K562 (cell line): ENCODE results near the gene EDEM1. TPM values are rescaled to one million over a fixed set of nuclear protein-coding genes. Genes with fewer than 3 reads are reported as not detected.

Experiments
- CBFA2T3 ChIP-seq: fragments of 450-650 bp; IDR thresholded peaks from 2 replicates; pipeline ENCODE4 v1.6.1; 2017
- CREB5 ChIP-seq: fragments of 250-450 bp; sonication (Bioruptor Pico); IDR thresholded peaks from 2 replicates; pipeline ENCODE4 v1.5.0; 2020; ENCODE audit warnings: mild to moderate bottlenecking
- GTF2B ChIP-seq: IDR thresholded peaks from 2 replicates; pipeline ENCODE4 v1.6.1; 2011; ENCODE audit not compliant: insufficient read length; ENCODE audit errors: extremely low read depth
- HDGF ChIP-seq: fragments of 450-650 bp; IDR thresholded peaks from 2 replicates; pipeline ENCODE4 v1.6.1; 2016
- JUND ChIP-seq, 2 experiments: IDR thresholded peaks; 2 replicates in 1 of 2; 3 replicates in 1 of 2; pipeline ENCODE4 v1.6.1; 2011; ENCODE audit warnings: borderline replicate concordance in 2 of 2, low read depth in 2 of 2, low read length in 2 of 2, improper control_type of control experiment in 1 of 2, missing biosample characterization in 1 of 2, missing genetic modification characterization in 1 of 2, missing genetic modification reagents in 1 of 2
- LCOR ChIP-seq: sonication (generic); formaldehyde crosslinking; IDR thresholded peaks from 2 replicates; pipeline ENCODE4 v1.8.0; 2022; ENCODE audit warnings: mild to moderate bottlenecking, missing genetic modification reagents
- MYC ChIP-seq, 2 experiments: fragments of 250-450 bp in 1 of 2; sonication (Bioruptor Pico) in 1 of 2; IDR thresholded peaks; 2 replicates each; pipeline versions ENCODE4 v1.5.1 to v1.6.1; 2012 to 2021; ENCODE audit warnings: low read depth in 2 of 2, borderline replicate concordance in 1 of 2, improper control_type of control experiment in 1 of 2, low read length in 1 of 2, mild to moderate bottlenecking in 1 of 2, moderate library complexity in 1 of 2
- NBN ChIP-seq: fragments of 450-650 bp; IDR thresholded peaks from 2 replicates; pipeline ENCODE4 v1.6.1; 2016; ENCODE audit warnings: low read depth, mild to moderate bottlenecking
- POLR2A ChIP-seq: fragments of 450-650 bp; conservative IDR thresholded peaks from 2 replicates; pipeline ENCODE4 v1.6.1; 2016
- SMARCC2 ChIP-seq: fragments of 450-650 bp; IDR thresholded peaks from 2 replicates; pipeline ENCODE4 v1.6.1; 2017; ENCODE audit warnings: antibody characterized with exemption, moderate library complexity, mild to moderate bottlenecking, low read depth
- SUPT5H ChIP-seq: fragments of 450-650 bp; IDR thresholded peaks from 2 replicates; pipeline ENCODE4 v1.6.1; 2016
- TCF7 ChIP-seq: sonication (generic); IDR thresholded peaks from 2 replicates; pipeline ENCODE4 v1.6.1; 2016; ENCODE audit warnings: antibody characterized with exemption, borderline replicate concordance
- ZNF347 ChIP-seq: fragments of 450-650 bp; formaldehyde crosslinking; IDR thresholded peaks from 2 replicates; pipeline ENCODE4 v1.4.0; 2020; ENCODE audit warnings: low read depth, mild to moderate bottlenecking, moderate library complexity
- polyA plus RNA-seq, 8 experiments: library from polyadenylated mRNA; depleted of rRNA in 4 of 8; stranded (reverse) in 5 of 8; unstranded in 3 of 8; fragments of >200 nt; fragmentation: Nextera tagmentation in 2 of 8; fragmentation: Illumina TruSeq in 1 of 8; extraction: Ambion mirVana in 2 of 8; extraction: Trizol in 1 of 8; gene quantifications; 2 replicates each; pipeline versions ENCODE4 v1.2.1 to v1.2.3, GENCODE V29; 2011 to 2014; ENCODE audit warnings: inconsistent platforms in 1 of 8, missing spikeins in 1 of 8
- total RNA-seq, 7 experiments: library from RNA; depleted of rRNA in 6 of 7; stranded (reverse); fragments of >200 nt in 6 of 7; fragmentation: Illumina TruSeq in 2 of 7; extraction: Trizol in 2 of 7; gene quantifications; 2 replicates each; pipeline versions ENCODE4 v1.2.1 to v1.2.3, GENCODE V29; 2011 to 2021; ENCODE audit warnings: low replicate concordance in 1 of 7
- TF ChIP-seq, protein P1 (sequence below), 2 experiments: fragments of 450-650 bp; IDR thresholded peaks; 2 replicates each; pipeline ENCODE4 v1.6.1; 2016; ENCODE audit warnings: mild to moderate bottlenecking in 2 of 2, borderline replicate concordance in 1 of 2, low read depth in 1 of 2, moderate library complexity in 1 of 2

EDEM1 gene
- total and polyA plus RNA-seq, 9 of the 15 experiments (the other 6 are each of a cell fraction or from before 2014, with no cell fraction given) = 6.2 to 36.7 (median 14.3) TPM

DNA sequence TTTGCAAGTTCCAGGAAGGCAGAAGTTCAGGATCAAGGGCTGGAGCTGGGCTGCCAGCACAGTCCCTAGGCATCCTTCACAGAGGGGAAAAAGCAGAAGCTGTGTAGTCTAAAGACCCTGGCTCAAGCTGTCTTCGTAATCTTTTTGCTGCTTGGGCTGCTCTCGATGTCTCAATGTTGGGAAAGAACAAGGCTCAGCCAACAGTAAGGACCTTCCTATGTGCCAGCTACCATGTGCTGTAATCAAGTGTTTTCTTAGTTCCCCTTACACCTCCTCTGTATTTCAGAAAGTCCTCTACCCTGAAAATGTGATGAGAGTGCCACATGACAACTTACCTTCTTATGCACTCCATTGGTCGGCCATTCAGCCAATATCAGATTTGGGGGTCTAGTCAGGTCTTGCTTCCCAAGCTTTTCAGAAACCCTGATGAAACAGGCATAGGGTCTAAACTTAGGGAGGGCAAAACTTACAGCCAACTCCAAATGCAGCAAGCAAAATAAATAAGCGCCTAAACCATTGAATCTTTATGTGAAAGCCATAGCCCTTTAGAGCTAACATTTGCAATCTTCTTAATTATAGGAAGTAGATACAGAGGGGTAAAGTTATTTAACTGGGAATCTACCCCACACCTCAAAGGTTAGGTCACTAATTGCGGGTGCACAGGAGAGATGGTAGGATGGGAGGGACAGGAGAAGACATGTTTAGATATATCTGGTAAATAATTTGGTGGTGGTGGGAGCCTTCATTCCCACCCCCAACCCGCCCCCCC, 1.2 kb upstream of the EDEM1 start (continued):
- TF ChIP-seq, protein P1, sequence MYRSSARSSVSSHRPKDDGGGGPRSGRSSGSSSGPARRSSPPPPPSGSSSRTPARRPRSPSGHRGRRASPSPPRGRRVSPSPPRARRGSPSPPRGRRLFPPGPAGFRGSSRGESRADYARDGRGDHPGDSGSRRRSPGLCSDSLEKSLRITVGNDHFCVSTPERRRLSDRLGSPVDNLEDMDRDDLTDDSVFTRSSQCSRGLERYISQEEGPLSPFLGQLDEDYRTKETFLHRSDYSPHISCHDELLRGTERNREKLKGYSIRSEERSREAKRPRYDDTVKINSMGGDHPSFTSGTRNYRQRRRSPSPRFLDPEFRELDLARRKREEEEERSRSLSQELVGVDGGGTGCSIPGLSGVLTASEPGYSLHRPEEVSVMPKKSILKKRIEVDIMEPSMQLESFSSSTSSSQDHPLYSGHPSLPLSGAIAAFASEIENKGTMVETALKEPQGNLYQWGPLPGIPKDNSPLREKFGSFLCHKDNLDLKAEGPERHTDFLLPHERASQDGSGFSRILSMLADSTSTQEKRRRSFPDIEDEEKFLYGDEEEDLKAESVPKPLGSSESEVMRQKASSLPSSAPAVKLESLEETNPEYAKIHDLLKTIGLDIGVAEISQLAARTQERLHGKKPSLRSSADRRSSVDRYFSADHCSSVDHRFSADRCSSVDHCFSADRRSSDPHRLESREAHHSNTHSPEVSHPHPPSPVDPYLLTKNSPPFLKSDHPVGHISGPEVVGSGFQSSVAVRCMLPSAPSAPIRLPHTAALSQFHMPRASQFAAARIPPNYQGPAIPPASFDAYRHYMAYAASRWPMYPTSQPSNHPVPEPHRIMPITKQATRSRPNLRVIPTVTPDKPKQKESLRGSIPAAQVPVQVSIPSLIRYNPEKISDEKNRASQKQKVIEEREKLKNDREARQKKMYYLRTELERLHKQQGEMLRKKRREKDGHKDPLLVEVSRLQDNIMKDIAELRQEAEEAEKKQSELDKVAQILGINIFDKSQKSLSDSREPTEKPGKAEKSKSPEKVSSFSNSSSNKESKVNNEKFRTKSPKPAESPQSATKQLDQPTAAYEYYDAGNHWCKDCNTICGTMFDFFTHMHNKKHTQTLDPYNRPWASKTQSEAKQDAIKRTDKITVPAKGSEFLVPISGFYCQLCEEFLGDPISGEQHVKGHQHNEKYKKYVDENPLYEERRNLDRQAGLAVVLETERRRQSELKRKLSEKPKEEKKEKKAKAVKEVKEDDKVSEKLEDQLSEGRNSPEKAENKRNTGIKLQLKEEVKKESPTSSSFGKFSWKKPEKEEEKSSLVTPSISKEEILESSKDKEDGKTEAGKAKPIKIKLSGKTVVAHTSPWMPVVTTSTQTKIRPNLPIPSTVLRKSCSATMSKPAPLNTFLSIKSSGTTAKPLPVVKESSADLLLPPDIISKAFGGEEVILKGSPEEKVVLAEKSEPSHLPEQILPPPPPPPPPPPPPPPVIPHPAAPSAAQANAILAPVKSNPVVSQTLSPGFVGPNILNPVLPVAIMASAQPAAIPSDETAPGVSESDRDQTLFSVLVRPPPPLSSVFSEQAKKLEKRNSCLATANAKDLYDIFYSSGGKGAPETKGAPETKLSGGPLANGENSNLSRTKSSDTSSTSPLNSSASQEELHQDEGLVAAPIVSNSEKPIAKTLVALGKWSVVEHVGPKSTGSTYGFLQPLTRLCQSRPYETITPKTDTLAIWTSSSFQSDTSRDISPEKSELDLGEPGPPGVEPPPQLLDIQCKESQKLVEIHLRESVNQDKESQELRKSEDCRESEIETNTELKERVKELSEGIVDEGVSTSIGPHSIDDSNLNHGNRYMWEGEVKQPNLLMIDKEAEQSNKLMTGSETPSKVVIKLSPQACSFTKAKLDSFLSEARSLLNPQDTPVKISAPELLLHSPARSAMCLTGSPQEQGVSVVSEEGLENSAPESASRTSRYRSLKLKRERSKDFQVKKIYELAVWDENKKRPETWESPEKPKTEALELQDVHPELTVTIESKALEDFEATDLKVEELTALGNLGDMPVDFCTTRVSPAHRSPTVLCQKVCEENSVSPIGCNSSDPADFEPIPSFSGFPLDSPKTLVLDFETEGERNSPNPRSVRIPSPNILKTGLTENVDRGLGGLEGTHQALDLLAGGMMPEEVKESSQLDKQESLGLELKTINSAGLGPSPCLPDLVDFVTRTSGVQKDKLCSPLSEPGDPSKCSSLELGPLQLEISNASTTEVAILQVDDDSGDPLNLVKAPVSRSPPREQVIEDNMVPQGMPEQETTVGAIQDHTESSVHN (IDR thresholded peaks at IDR 0.05; ENCODE audit: borderline replicate concordance in 1 of 2, low read depth in 1 of 2) = peak in 1 of 2 experiments; percentile 48; a peak in 1 of 4 replicates
- TF ChIP-seq JUND (IDR thresholded peaks at IDR 0.05; ENCODE audit: borderline replicate concordance, low read depth, low read length) = no peak
- no peak; the same call in 2 of the 3 replicates for TF ChIP-seq JUND (tag; IDR thresholded peaks at IDR 0.05; ENCODE audit: borderline replicate concordance, low read depth, low read length)
- TF ChIP-seq SUPT5H = peak; percentile 23; the same call in 1 of the 2 replicates
- no peak for TF ChIP-seq SMARCC2
- no peak for TF ChIP-seq GTF2B
- no peak for TF ChIP-seq CBFA2T3
- TF ChIP-seq LCOR (CRISPR knock-in tag) = 0 out of 2 replicates have a peak, but pooled peaks have one; percentile 34
- 0 out of 2 replicates have a peak, but pooled peaks have one; percentile 16 for TF ChIP-seq MYC (IDR thresholded peaks at IDR 0.05; ENCODE audit: low read depth, low read length)
- no peak for TF ChIP-seq MYC (CRISPR knock-in tag; IDR thresholded peaks at IDR 0.05; ENCODE audit: borderline replicate concordance, low read depth)
- TF ChIP-seq NBN = peak; percentile 49; the same call in 1 of the 2 replicates
- no peak for TF ChIP-seq ZNF347 (CRISPR knock-in tag)
- TF ChIP-seq TCF7 = no peak
- TF ChIP-seq CREB5 (CRISPR knock-in tag) = 0 out of 2 replicates have a peak, but pooled peaks have one; percentile 58
- TF ChIP-seq HDGF = 0 out of 2 replicates have a peak, but pooled peaks have one; percentile 30
- peak; percentile 52; the same call in 1 of the 2 replicates for TF ChIP-seq POLR2A
